H1 (cell line): Measurements from ENCODE around the gene SKP2. TPM values are rescaled to one million over a fixed set of nuclear protein-coding genes. Genes with fewer than 3 reads are reported as not detected.

ENCODE experiments used
- CTCF ChIA-PET: fragments of 300-600 bp; sonication (Branson Sonifier 250); formaldehyde crosslinking; loops from one replicate; lab custom pipeline; 2021; ENCODE audit not compliant: partially characterized antibody; lab: Charles Lee
- POLR2A ChIA-PET: fragments of 300-600 bp; sonication (Branson Sonifier 250); formaldehyde crosslinking; loops from one replicate; lab custom pipeline; 2021; ENCODE audit warnings: inconsistent platforms; ENCODE audit not compliant: partially characterized antibody; lab: Charles Lee
- DNase-seq, 2 experiments: peaks; one replicate each; pipeline versions ENCODE4 v3.0.0 to v3.0.0-alpha.2; 2010 to 2022; ENCODE audit warnings: low spot score in 2 of 2, low read depth in 1 of 2, mixed read lengths in 1 of 2
- FAIRE-seq: peaks from 2 replicates; lab custom pipeline; 2011; peaks lifted over from hg19 to GRCh38; lab: Jason Lieb, UNC
- H2AFZ ChIP-seq: 2 replicates; pipeline ENCODE4 v1.8.1; 2012; ENCODE audit warnings: low read length, inconsistent platforms
- H2AK5ac ChIP-seq: 2 replicates; pipeline ENCODE4 v1.6.1; 2013; ENCODE audit warnings: low read depth, low read length
- H2BK120ac ChIP-seq: replicated peaks from 2 replicates; pipeline ENCODE3; 2013; ENCODE audit warnings: low read depth, low read length, inconsistent platforms
- H2BK12ac ChIP-seq: 2 replicates; pipeline ENCODE4 v1.6.1; 2013; ENCODE audit warnings: low read depth, low read length
- H2BK15ac ChIP-seq: 2 replicates; pipeline ENCODE4 v1.6.1; 2013; ENCODE audit warnings: low read length
- H2BK20ac ChIP-seq: 2 replicates; pipeline ENCODE4 v1.6.1; 2013; ENCODE audit warnings: low read length
- H2BK5ac ChIP-seq: 2 replicates; pipeline ENCODE4 v1.6.1; 2013; ENCODE audit warnings: low read depth, low read length
- H3K14ac ChIP-seq: 2 replicates; pipeline ENCODE4 v1.6.1; 2013; ENCODE audit warnings: inconsistent platforms; ENCODE audit not compliant: insufficient read length
- H3K18ac ChIP-seq: 2 replicates; pipeline ENCODE4 v1.6.1; 2013; ENCODE audit warnings: low read length; ENCODE audit errors: extremely low read depth
- H3K23ac ChIP-seq: 2 replicates; pipeline ENCODE4 v1.6.1; 2013; ENCODE audit warnings: inconsistent platforms; ENCODE audit not compliant: insufficient read length
- H3K23me2 ChIP-seq: 2 replicates; pipeline ENCODE4 v1.6.1; 2013; ENCODE audit warnings: low read depth, low read length
- H3K27ac ChIP-seq: 2 replicates; pipeline ENCODE4 v1.6.1; 2011; ENCODE audit warnings: low read depth, low read length, inconsistent platforms
- H3K27me3 ChIP-seq, 4 experiments: replicated peaks in 1 of 4; 1 replicate in 1 of 4; 2 replicates in 3 of 4; pipeline versions ENCODE4 v1.6.1 to v1.8.1; 2011 to 2013; ENCODE audit warnings: low read length in 3 of 4, mild to moderate bottlenecking in 3 of 4, inconsistent platforms in 2 of 4, mixed read lengths in 2 of 4, moderate library complexity in 1 of 4; ENCODE audit not compliant: control insufficient read depth in 3 of 4, insufficient read depth in 3 of 4; ENCODE audit errors: extremely low read depth in 1 of 4
- H3K36me3 ChIP-seq, 4 experiments: 2 replicates each; pipeline versions ENCODE4 v1.6.1 to v1.8.1; 2011 to 2013; ENCODE audit warnings: mild to moderate bottlenecking in 4 of 4, low read length in 3 of 4, moderate library complexity in 2 of 4, control low read depth in 1 of 4, inconsistent platforms in 1 of 4; ENCODE audit not compliant: insufficient read depth in 4 of 4, control insufficient read depth in 2 of 4
- H3K4ac ChIP-seq: replicated peaks from 2 replicates; pipeline ENCODE3; 2013; ENCODE audit warnings: low read length, low read depth, mixed read lengths, inconsistent platforms; ENCODE audit not compliant: insufficient read length
- H3K4me1 ChIP-seq, 4 experiments: replicated peaks in 1 of 4; 1 replicate in 1 of 4; 2 replicates in 3 of 4; pipeline versions ENCODE4 v1.6.1 to v1.8.1; 2011 to 2013; ENCODE audit warnings: low read length in 3 of 4, inconsistent platforms in 2 of 4, mixed read lengths in 1 of 4; ENCODE audit not compliant: insufficient read depth in 4 of 4, control insufficient read depth in 3 of 4
- H3K4me2 ChIP-seq, 2 experiments: 2 replicates each; pipeline versions ENCODE4 v1.6.1 to v1.8.1; 2011 to 2013; ENCODE audit warnings: low read depth in 2 of 2, low read length in 2 of 2, control low read depth in 1 of 2, inconsistent platforms in 1 of 2, mild to moderate bottlenecking in 1 of 2; ENCODE audit not compliant: insufficient read depth in 1 of 2
- H3K4me3 ChIP-seq, 4 experiments: fragments of 200-600, 300-600 bp in 1 of 4; sonication (generic), shearing (Covaris generic), sonication (Bioruptor Twin) in 1 of 4; 2 replicates each; pipeline versions ENCODE4 v1.5.1 to v1.8.1; 2011 to 2016; ENCODE audit warnings: low read length in 4 of 4, low read depth in 3 of 4, control low read depth in 2 of 4, inconsistent platforms in 2 of 4, mild to moderate bottlenecking in 2 of 4, mixed read lengths in 1 of 4, moderate library complexity in 1 of 4; ENCODE audit not compliant: insufficient read depth in 2 of 4; ENCODE audit errors: extremely low read depth in 1 of 4
- H3K56ac ChIP-seq: replicated peaks from 2 replicates; pipeline ENCODE3; 2013; ENCODE audit warnings: low read depth, mild to moderate bottlenecking, mixed read lengths, low read length, inconsistent platforms; ENCODE audit not compliant: insufficient read length
- H3K79me1 ChIP-seq: 2 replicates; pipeline ENCODE4 v1.6.1; 2013; ENCODE audit warnings: low read depth, low read length, control low read depth
- H3K79me2 ChIP-seq, 2 experiments: 2 replicates each; pipeline versions ENCODE4 v1.6.1 to v1.8.1; 2012 to 2013; ENCODE audit warnings: low read length in 2 of 2, mild to moderate bottlenecking in 2 of 2, inconsistent platforms in 1 of 2; ENCODE audit not compliant: insufficient read depth in 2 of 2, control insufficient read depth in 1 of 2
- H3K9ac ChIP-seq, 4 experiments: replicated peaks in 1 of 4; 1 replicate in 1 of 4; 2 replicates in 3 of 4; pipeline versions ENCODE4 v1.6.1 to v1.8.1; 2011 to 2013; ENCODE audit warnings: low read depth in 3 of 4, low read length in 3 of 4, control low read depth in 2 of 4, mild to moderate bottlenecking in 2 of 4, moderate library complexity in 2 of 4, inconsistent platforms in 1 of 4; ENCODE audit errors: extremely low read depth in 1 of 4
- H3K9me3 ChIP-seq, 2 experiments: 2 replicates each; pipeline versions ENCODE4 v1.6.1 to v1.8.1; 2012 to 2013; ENCODE audit warnings: mild to moderate bottlenecking in 2 of 2, moderate library complexity in 2 of 2, control low read depth in 1 of 2, inconsistent platforms in 1 of 2, low read depth in 1 of 2, low read length in 1 of 2, mixed read lengths in 1 of 2; ENCODE audit not compliant: insufficient read depth in 2 of 2
- H4K20me1 ChIP-seq, 2 experiments: replicated peaks in 1 of 2; 2 replicates each; pipeline versions ENCODE3 to v1.8.1; 2011 to 2013; ENCODE audit warnings: inconsistent platforms in 2 of 2, low read length in 2 of 2, mild to moderate bottlenecking in 1 of 2; ENCODE audit not compliant: insufficient read depth in 2 of 2, control insufficient read depth in 1 of 2
- H4K5ac ChIP-seq: 2 replicates; pipeline ENCODE4 v1.6.1; 2013; ENCODE audit warnings: low read length, low read depth, mixed read lengths, inconsistent platforms; ENCODE audit not compliant: insufficient read length
- H4K8ac ChIP-seq: 2 replicates; pipeline ENCODE4 v1.8.0; 2013; ENCODE audit warnings: mild to moderate bottlenecking, moderate library complexity, low read length, inconsistent platforms; ENCODE audit not compliant: insufficient read depth; ENCODE audit errors: extremely low read depth
- H4K91ac ChIP-seq: replicated peaks from 2 replicates; pipeline ENCODE3; 2013; ENCODE audit warnings: low read length, mixed read lengths, inconsistent platforms; ENCODE audit not compliant: insufficient read length
- BACH1 ChIP-seq: IDR thresholded peaks from 2 replicates; pipeline ENCODE4 v1.6.1; 2012; ENCODE audit warnings: low read length, improper control_type of control experiment
- BRCA1 ChIP-seq: IDR thresholded peaks from 2 replicates; pipeline ENCODE4 v1.6.1; 2012; ENCODE audit warnings: low read depth, low read length, improper control_type of control experiment
- CBX5 ChIP-seq: fragments of 300-800, 300-1000 bp; sonication (generic); IDR thresholded peaks from 2 replicates; pipeline ENCODE4 v1.7.1; 2016; ENCODE audit warnings: antibody characterized with exemption, low read length, low read depth
- EZH2 ChIP-seq: fragments of 200-600 bp; sonication (generic); IDR thresholded peaks from 2 replicates; pipeline ENCODE4 v1.7.1; 2012; ENCODE audit warnings: low read depth, mild to moderate bottlenecking, moderate library complexity, low read length, inconsistent platforms; ENCODE audit not compliant: severe bottlenecking
- JUN ChIP-seq: IDR thresholded peaks from 2 replicates; pipeline ENCODE4 v1.6.1; 2011; ENCODE audit warnings: low read depth, mild to moderate bottlenecking, improper control_type of control experiment, low read length
- SRF ChIP-seq: IDR thresholded peaks from 2 replicates; pipeline ENCODE4 v1.6.1; 2011; ENCODE audit warnings: mild to moderate bottlenecking, low read depth, low read length, moderate library complexity
- TAF1 ChIP-seq: IDR thresholded peaks from 2 replicates; pipeline ENCODE4 v1.6.1; 2011; ENCODE audit warnings: mild to moderate bottlenecking, low read depth, low read length
- WGBS, 2 experiments: shearing (Covaris generic) in 1 of 2; methylation state at CpG; one replicate each; pipeline versions ENCODE4 v1.1.6 to v1.1.7; 2013 to 2015; ENCODE audit warnings: low lambda C conversion rate in 2 of 2, mixed read lengths in 2 of 2, inconsistent platforms in 1 of 2, low coverage in 1 of 2, missing lambda C conversion rate in 1 of 2; ENCODE audit not compliant: insufficient replicate concordance in 2 of 2, insufficient coverage in 1 of 2, insufficient read length in 1 of 2; ENCODE audit errors: extremely low coverage in 1 of 2, missing lambda C conversion rate in 1 of 2; 5-methylcytosine and 5-hydroxymethylcytosine counted together
- polyA plus RNA-seq, 7 experiments: library from polyadenylated mRNA; depleted of rRNA in 3 of 7; stranded (reverse) in 5 of 7; unstranded in 2 of 7; fragments of >200 nt in 5 of 7; fragments of 200-250 nt in 2 of 7; gene quantifications; 1 replicate in 5 of 7; 2 replicates in 1 of 7; 4 replicates in 1 of 7; pipeline versions ENCODE4 v1.2.1 to v1.2.3, GENCODE V29; 2011 to 2013; ENCODE audit warnings: missing spikeins in 2 of 7, mixed read lengths in 2 of 7
- total RNA-seq: library from RNA; stranded (reverse); fragmentation: NEBNext Ultra II Directional; extraction: Animal tissue kit (Norgen Biotek cat#: 25700); gene quantifications from 2 replicates; pipeline ENCODE4 v1.2.1, GENCODE V29; 2021
- TF ChIP-seq, protein P1 (sequence below): IDR thresholded peaks from 2 replicates; pipeline ENCODE4 v1.6.1; 2011; ENCODE audit warnings: low read depth, mild to moderate bottlenecking, low read length; ENCODE audit not compliant: insufficient read depth

Gene SKP2
- total and polyA plus RNA-seq, 2 of the 8 experiments (the other 6 are each of a cell fraction or from before 2014, with no cell fraction given) = 49.9 to 104 TPM

DNA sequence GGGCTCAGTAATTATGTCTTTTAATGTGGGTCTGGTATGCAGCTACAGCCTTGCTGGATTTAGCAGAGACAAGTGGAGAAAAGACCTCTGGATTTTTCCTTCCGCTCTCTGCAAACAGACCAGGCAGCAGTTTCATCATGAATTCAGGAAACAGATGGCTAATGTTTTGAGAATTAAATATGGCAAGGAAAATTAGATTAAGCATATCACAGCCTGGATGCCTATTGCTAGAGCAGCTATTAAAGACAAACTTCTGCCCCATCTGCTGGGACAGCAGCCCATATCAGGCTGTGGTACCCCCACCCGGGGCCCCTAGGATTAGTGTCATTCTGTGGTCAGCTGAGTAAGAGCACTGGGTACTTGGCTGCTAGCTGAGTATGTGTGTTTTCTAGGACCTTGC lies 6.2 kb downstream of the SKP2 start:
- H2BK120ac ChIP-seq = no peak overlapping the region
- H3K14ac ChIP-seq = no peak overlapping the region
- H3K9ac ChIP-seq = no peak overlapping the region
- no peak overlapping the region for H3K27ac ChIP-seq
- no peak overlapping the region for H2AK5ac ChIP-seq
- 78% methylated on average over 2 of the region's 2 CpGs; no CpG with 5 or more reads in 1 of the 2 experiments for WGBS, 2 experiments
- H4K91ac ChIP-seq = no peak overlapping the region
- FAIRE-seq (no peak), DNase-seq (no peak)
- no peak for TF ChIP-seq SRF
- TF ChIP-seq EZH2 = no peak
- TF ChIP-seq JUN = no peak
- TF ChIP-seq CBX5 = no peak
- no peak for TF ChIP-seq BRCA1
- no peak for TF ChIP-seq TAF1
- no peak for TF ChIP-seq BACH1
- TF ChIP-seq, protein P1, sequence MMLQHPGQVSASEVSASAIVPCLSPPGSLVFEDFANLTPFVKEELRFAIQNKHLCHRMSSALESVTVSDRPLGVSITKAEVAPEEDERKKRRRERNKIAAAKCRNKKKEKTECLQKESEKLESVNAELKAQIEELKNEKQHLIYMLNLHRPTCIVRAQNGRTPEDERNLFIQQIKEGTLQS = no peak
- no peak overlapping the region for H3K4ac ChIP-seq
- H3K4me1 ChIP-seq = peaks cover 0 to 3% (median under 1%) of the 10 kb centered on the region in 4 experiments; a peak in 3 of 7 replicates
- no peak overlapping the region for H3K56ac ChIP-seq
- H3K23me2 ChIP-seq = no peaks in the 10 kb centered on the region
- H3K79me2 ChIP-seq = peaks cover 0 to 43% of the 10 kb centered on the region in 2 experiments; a peak in 3 of 4 replicates
- H3K79me1 ChIP-seq = no peaks in the 10 kb centered on the region; the same call in 1 of the 2 replicates
- H3K36me3 ChIP-seq = peaks cover 2 to 74% (median 40%) of the 10 kb centered on the region in 4 experiments; a peak in 7 of 8 replicates
- ChIA-PET POLR2A (interaction anchor here (1.2 kb wide), 2 partner anchors 10 to 84 kb away, joined by 3 to 4 read pairs; partner anchors contain the start of gene NADK2), CTCF (interaction anchor here (0.6 kb wide), 1 partner anchor 81 kb away, joined by 3 read pairs; no protein-coding TSS in a partner anchor)
- no peak overlapping the region for H2BK20ac ChIP-seq
- H4K20me1 ChIP-seq = peaks cover 0 to 4% of the 10 kb centered on the region in 2 experiments
- no peak overlapping the region for H4K8ac ChIP-seq
- no peak overlapping the region for H4K5ac ChIP-seq
- H3K4me2 ChIP-seq = no peak overlapping the region
- no peaks in the 10 kb centered on the region for H3K9me3 ChIP-seq
- H3K18ac ChIP-seq = no peak overlapping the region
- H2BK12ac ChIP-seq = no peak overlapping the region
- H3K27me3 ChIP-seq = no peaks in the 10 kb centered on the region
- no peak overlapping the region for H3K4me3 ChIP-seq
- no peak overlapping the region for H3K23ac ChIP-seq
- H2BK5ac ChIP-seq = no peak overlapping the region
- H2AFZ ChIP-seq = no peak overlapping the region
- no peak overlapping the region for H2BK15ac ChIP-seq
